ENCODE data around the gene ANGPTL2. TPM values are rescaled to one million over a fixed set of nuclear protein-coding genes. Genes with fewer than 3 reads are reported as not detected.

Gene ANGPTL2
- total RNA-seq, 1 experiment from 2014 or later: 0.20 TPM

DNA sequence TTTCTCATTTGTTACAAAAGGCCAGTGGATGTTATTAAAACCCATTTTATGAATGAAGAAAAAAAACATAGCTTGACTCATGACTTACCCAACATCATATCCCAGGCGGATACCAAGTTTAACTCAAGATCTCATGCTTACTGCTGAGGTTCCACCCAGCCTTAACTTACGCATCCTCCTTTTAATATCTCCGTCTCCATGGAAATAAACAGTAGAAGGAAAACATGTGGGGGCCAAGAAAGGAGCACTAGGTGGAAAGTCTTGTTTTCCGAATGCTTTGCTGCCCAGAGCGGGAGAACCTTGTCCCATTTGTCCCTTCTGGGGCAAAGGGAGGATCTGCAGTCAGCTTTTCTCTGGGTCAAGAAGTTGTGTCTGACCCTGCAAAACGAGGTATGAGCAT, 44.1 kb downstream of the ANGPTL2 start:
- H3K27ac ChIP-seq (ENCODE audit: low read depth, low read length): no peak overlapping the region
- ChIA-PET CTCF (no interaction called here), POLR2A (no interaction called here), RAD21 (ENCODE audit: low non-redundant PET in 1 of 2, low total read pairs in 2 of 2, uncharacterized antibody in 2 of 2, unreplicated experiment in 2 of 2) (no interaction called here)
- no peak overlapping the region for H3K4me3 ChIP-seq (replicated peaks in 1 of 2; ENCODE audit: low read depth in 1 of 2, low read length in 2 of 2)
- H2AFZ ChIP-seq (ENCODE audit: low read depth, low read length, poor library complexity, severe bottlenecking): no peak overlapping the region
- no peaks in the 10 kb centered on the region for H3K9me2 ChIP-seq (ENCODE audit: insufficient read depth)
- peaks cover 4 to 21% of the 10 kb centered on the region in 2 experiments; a peak in 3 of 4 replicates for H3K4me1 ChIP-seq (ENCODE audit: control insufficient read depth in 1 of 2, insufficient read depth in 2 of 2, low read length in 2 of 2)
- TF ChIP-seq TCF7L2 (IDR thresholded peaks at IDR 0.05; ENCODE audit: borderline replicate concordance, extremely low read depth, insufficient read depth, insufficient read length) (no peak), ELF1 (IDR thresholded peaks at IDR 0.05; ENCODE audit: borderline replicate concordance, low read depth) (no peak)
- TF ChIP-seq, protein P1, sequence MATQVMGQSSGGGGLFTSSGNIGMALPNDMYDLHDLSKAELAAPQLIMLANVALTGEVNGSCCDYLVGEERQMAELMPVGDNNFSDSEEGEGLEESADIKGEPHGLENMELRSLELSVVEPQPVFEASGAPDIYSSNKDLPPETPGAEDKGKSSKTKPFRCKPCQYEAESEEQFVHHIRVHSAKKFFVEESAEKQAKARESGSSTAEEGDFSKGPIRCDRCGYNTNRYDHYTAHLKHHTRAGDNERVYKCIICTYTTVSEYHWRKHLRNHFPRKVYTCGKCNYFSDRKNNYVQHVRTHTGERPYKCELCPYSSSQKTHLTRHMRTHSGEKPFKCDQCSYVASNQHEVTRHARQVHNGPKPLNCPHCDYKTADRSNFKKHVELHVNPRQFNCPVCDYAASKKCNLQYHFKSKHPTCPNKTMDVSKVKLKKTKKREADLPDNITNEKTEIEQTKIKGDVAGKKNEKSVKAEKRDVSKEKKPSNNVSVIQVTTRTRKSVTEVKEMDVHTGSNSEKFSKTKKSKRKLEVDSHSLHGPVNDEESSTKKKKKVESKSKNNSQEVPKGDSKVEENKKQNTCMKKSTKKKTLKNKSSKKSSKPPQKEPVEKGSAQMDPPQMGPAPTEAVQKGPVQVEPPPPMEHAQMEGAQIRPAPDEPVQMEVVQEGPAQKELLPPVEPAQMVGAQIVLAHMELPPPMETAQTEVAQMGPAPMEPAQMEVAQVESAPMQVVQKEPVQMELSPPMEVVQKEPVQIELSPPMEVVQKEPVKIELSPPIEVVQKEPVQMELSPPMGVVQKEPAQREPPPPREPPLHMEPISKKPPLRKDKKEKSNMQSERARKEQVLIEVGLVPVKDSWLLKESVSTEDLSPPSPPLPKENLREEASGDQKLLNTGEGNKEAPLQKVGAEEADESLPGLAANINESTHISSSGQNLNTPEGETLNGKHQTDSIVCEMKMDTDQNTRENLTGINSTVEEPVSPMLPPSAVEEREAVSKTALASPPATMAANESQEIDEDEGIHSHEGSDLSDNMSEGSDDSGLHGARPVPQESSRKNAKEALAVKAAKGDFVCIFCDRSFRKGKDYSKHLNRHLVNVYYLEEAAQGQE (IDR thresholded peaks at IDR 0.05; ENCODE audit: low read depth): no peak
- no peaks in the 10 kb centered on the region for H3K9me3 ChIP-seq (ENCODE audit: control insufficient read depth in 1 of 2, insufficient read depth in 1 of 2, low read depth in 1 of 2, low read length in 2 of 2)
- H3K36me3 ChIP-seq (ENCODE audit: control insufficient read depth in 1 of 2, insufficient read depth in 2 of 2, low read length in 2 of 2): no peaks in the 10 kb centered on the region
- H3K79me2 ChIP-seq (ENCODE audit: insufficient read depth, low read length): no peaks in the 10 kb centered on the region
- no peak overlapping the region for H3K4me2 ChIP-seq (ENCODE audit: low read length)
- no TSS peak for BruUV-seq (replicated peaks)
- no peaks in the 10 kb centered on the region for H3K27me3 ChIP-seq (ENCODE audit: insufficient read depth, low read length)
- no peaks in the 10 kb centered on the region for H4K20me1 ChIP-seq (ENCODE audit: insufficient read depth)
- DNase-seq (ENCODE audit: low read depth, low spot score) (no peak), ATAC-seq (no peak)
- intact Hi-C loops (cut with micrococcal nuclease): no loop called here
- H3K9ac ChIP-seq (ENCODE audit: low read length): no peak overlapping the region

DNA sequence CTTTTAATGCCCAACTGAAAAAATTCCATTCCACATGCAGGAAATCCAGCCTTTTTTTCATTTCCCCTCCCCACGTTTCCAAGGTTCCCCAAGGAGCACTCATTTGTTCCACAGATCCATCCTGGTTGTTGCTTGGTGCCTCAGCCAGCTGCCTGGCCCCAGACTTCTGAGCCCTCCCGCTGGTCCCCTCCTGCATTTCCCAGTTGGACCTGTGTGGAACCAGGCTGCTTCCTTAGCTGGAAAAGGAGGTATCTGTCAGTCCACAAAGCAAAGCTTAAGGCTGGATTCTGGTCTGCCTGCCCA, 44.8 kb downstream of the ANGPTL2 start:
- H3K9ac ChIP-seq (ENCODE audit: low read length): no peak overlapping the region
- CTCF ChIA-PET: no interaction called here
- intact Hi-C loops (cut with micrococcal nuclease): no loop called here
- no peak overlapping the region for H3K4me2 ChIP-seq (ENCODE audit: low read length)
- POLR2A ChIA-PET: no interaction called here
- BruUV-seq (replicated peaks): no TSS peak
- H3K9me3 ChIP-seq (ENCODE audit: control insufficient read depth in 1 of 2, insufficient read depth in 1 of 2, low read depth in 1 of 2, low read length in 2 of 2): no peaks in the 10 kb centered on the region
- no peak overlapping the region for H3K4me3 ChIP-seq (replicated peaks in 1 of 2; ENCODE audit: low read depth in 1 of 2, low read length in 2 of 2)
- peaks cover 4 to 21% of the 10 kb centered on the region in 2 experiments; a peak in 3 of 4 replicates for H3K4me1 ChIP-seq (ENCODE audit: control insufficient read depth in 1 of 2, insufficient read depth in 2 of 2, low read length in 2 of 2)
- DNase-seq (ENCODE audit: low read depth, low spot score): no peak
- H3K27ac ChIP-seq (ENCODE audit: low read depth, low read length): no peak overlapping the region
- no peaks in the 10 kb centered on the region for H3K9me2 ChIP-seq (ENCODE audit: insufficient read depth)
- no peak for ATAC-seq
- H4K20me1 ChIP-seq (ENCODE audit: insufficient read depth): no peaks in the 10 kb centered on the region
- H3K36me3 ChIP-seq (ENCODE audit: control insufficient read depth in 1 of 2, insufficient read depth in 2 of 2, low read length in 2 of 2): no peaks in the 10 kb centered on the region
- H2AFZ ChIP-seq (ENCODE audit: low read depth, low read length, poor library complexity, severe bottlenecking): no peak overlapping the region
- no peak for TF ChIP-seq SP1 (IDR thresholded peaks at IDR 0.05; ENCODE audit: low read depth)
- no peak for TF ChIP-seq RAD21 (IDR thresholded peaks at IDR 0.05; ENCODE audit: low read depth)
- TF ChIP-seq, protein P2, sequence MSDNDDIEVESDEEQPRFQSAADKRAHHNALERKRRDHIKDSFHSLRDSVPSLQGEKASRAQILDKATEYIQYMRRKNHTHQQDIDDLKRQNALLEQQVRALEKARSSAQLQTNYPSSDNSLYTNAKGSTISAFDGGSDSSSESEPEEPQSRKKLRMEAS (IDR thresholded peaks at IDR 0.05): no peak
- no peak for TF ChIP-seq POLR2AphosphoS5 (IDR thresholded peaks at IDR 0.05; ENCODE audit: low read depth, low read length)
- no peak for TF ChIP-seq JUND (IDR thresholded peaks at IDR 0.05)
- RAD21 ChIA-PET (ENCODE audit: low non-redundant PET in 1 of 2, low total read pairs in 2 of 2, uncharacterized antibody in 2 of 2, unreplicated experiment in 2 of 2): no interaction called here
- no peaks in the 10 kb centered on the region for H3K27me3 ChIP-seq (ENCODE audit: insufficient read depth, low read length)
- H3K79me2 ChIP-seq (ENCODE audit: insufficient read depth, low read length): no peaks in the 10 kb centered on the region

Data from HCT116 (cell line).